Tibial nerve (tissue), 4 donors: ENCODE measurements around the gene NLN. TPM values are rescaled to one million over a fixed set of nuclear protein-coding genes. Genes with fewer than 3 reads are reported as not detected.
"Not testable (repeated sequence)": the region's sequence is repeated elsewhere in the genome, so short reads cannot be mapped to it uniquely, and the experiment has no call there.

Experiments used
- DNase-seq, 2 donors: peaks; one replicate each; pipeline ENCODE4 v3.0.0-alpha.2; 2019; ENCODE audit warnings: low spot score in 2 of 2
- H3K27ac ChIP-seq, 4 donors: fragments of 200-600 bp; sonication (generic) in 3 of 4; one replicate each; pipeline ENCODE4 v1.5.1; 2017 to 2019; ENCODE audit warnings: mild to moderate bottlenecking in 1 of 4
- H3K27me3 ChIP-seq, 2 donors: fragments of 200-600 bp; sonication (generic) in 1 of 2; one replicate each; pipeline versions ENCODE4 v1.5.1 to v1.6.0; 2017 to 2019
- H3K36me3 ChIP-seq, 3 donors: fragments of 200-600 bp; sonication (generic); one replicate each; pipeline ENCODE4 v1.5.1; 2018 to 2019
- H3K4me1 ChIP-seq, 4 donors: fragments of 200-600 bp; sonication (generic) in 3 of 4; one replicate each; pipeline ENCODE4 v1.5.1; 2017 to 2019
- H3K4me3 ChIP-seq, 4 donors: fragments of 200-600 bp; sonication (generic) in 3 of 4; one replicate each; pipeline ENCODE4 v1.5.1; 2017 to 2019; ENCODE audit warnings: mild to moderate bottlenecking in 1 of 4, moderate library complexity in 1 of 4
- H3K9me3 ChIP-seq, 4 donors: fragments of 200-600 bp; sonication (generic) in 3 of 4; one replicate each; pipeline ENCODE4 v1.5.1; 2017 to 2019
- EP300 ChIP-seq, 2 donors: sonication (generic); formaldehyde crosslinking; IDR thresholded peaks; one replicate each; pipeline ENCODE4 v1.6.1; 2017; ENCODE audit warnings: antibody characterized with exemption in 2 of 2, mild to moderate bottlenecking in 1 of 2
- POLR2A ChIP-seq, 2 donors: fragments of 450-650 bp; IDR thresholded peaks; one replicate each; pipeline ENCODE4 v1.6.1; 2017; ENCODE audit warnings: antibody characterized with exemption in 2 of 2, mild to moderate bottlenecking in 2 of 2, moderate library complexity in 2 of 2
- WGBS, 2 donors: methylation state at CpG; one replicate each; pipeline ENCODE4 v1.1.5; 2018; 5-methylcytosine and 5-hydroxymethylcytosine counted together
- total RNA-seq, 4 donors: library from RNA; depleted of rRNA; stranded (reverse); fragments of >200 nt; gene quantifications; one replicate each; pipeline ENCODE4 v1.1.0, GENCODE V29; 2016
- TF ChIP-seq, protein P1 (sequence below), 5 experiments: fragments of 200-600 bp in 3 of 5; fragments of 450-650 bp in 2 of 5; sonication (generic) in 3 of 5; IDR thresholded peaks; one replicate each; pipeline ENCODE4 v1.5.1; 2016 to 2019; ENCODE audit warnings: antibody characterized with exemption in 5 of 5, mild to moderate bottlenecking in 3 of 5, moderate library complexity in 2 of 5

NLN gene
- total RNA-seq, 4 donors from 2014 or later, result 10.9 to 28.6 (median 19.2) TPM

DNA sequence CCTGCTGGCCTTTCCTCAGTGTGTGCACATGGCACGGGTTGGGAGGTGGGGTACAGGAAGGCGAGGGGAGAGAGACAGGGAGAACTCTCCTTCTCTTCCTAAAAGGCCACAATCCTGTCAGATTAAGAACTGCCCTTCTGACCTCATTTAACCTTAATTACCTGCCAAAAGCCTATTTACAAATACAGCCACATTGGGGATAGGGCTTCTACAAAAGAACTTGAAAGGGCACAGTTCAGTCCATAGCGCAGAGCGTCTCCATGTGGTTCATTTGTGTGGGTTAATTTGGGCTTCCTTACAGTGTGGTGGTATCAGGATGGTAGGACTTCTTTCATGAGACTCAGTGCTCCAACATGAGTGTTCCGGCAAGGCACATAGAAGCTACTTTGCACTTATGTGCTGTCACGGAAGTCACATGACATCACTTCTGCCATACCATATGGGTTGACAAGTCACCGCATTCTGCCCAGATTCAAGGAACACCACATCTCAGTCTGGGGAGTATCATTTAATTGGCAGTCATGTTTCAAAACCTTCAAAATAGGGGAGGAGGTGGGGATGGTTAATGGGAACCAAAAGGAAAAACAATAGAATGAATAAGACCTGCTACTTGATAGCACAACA lies 46.8 kb downstream of the NLN start:
- Histone ChIP-seq H3K27ac (no peak overlapping the region), H3K9me3 (peaks cover 0 to 2% (median 0%) of the 10 kb centered on the region in 4 donors), H3K4me1 (no peaks in the 10 kb centered on the region), H3K36me3 (peaks cover 0 to 22% (median 0%) of the 10 kb centered on the region in 3 donors), H3K27me3 (no peaks in the 10 kb centered on the region), H3K4me3 (no peak overlapping the region)
- DNase-seq, result no peak
- WGBS, 2 donors, result 97 to 99% methylated on average over 7 of the region's 7 CpGs
- no peak for TF ChIP-seq EP300 (IDR thresholded peaks at IDR 0.05)
- TF ChIP-seq POLR2A (IDR thresholded peaks at IDR 0.05), result no peak
- TF ChIP-seq, protein P1, sequence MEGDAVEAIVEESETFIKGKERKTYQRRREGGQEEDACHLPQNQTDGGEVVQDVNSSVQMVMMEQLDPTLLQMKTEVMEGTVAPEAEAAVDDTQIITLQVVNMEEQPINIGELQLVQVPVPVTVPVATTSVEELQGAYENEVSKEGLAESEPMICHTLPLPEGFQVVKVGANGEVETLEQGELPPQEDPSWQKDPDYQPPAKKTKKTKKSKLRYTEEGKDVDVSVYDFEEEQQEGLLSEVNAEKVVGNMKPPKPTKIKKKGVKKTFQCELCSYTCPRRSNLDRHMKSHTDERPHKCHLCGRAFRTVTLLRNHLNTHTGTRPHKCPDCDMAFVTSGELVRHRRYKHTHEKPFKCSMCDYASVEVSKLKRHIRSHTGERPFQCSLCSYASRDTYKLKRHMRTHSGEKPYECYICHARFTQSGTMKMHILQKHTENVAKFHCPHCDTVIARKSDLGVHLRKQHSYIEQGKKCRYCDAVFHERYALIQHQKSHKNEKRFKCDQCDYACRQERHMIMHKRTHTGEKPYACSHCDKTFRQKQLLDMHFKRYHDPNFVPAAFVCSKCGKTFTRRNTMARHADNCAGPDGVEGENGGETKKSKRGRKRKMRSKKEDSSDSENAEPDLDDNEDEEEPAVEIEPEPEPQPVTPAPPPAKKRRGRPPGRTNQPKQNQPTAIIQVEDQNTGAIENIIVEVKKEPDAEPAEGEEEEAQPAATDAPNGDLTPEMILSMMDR (IDR thresholded peaks at IDR 0.05), result no peak

DNA sequence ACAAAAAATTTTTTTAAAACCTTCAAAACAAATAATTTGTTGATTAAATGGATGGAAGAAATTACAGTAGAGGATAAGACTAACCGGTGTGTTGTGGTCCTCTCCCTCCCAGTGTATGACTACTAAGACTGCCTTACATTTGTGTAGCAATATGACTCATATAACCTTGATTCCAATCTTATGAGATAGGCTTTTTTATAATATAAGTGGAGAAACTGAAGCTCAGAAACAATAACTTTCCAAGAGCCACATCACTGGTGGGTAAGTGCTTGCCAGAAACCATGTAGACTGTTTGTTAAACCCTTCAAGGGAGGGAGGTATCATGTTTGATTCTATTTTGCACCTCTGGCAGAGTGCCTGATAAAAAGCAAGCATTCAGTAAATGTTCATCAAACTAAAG lies 47.5 kb downstream of the NLN start:
- no peak for DNase-seq
- no peaks in the 10 kb centered on the region for H3K27me3 ChIP-seq
- no peak overlapping the region for H3K4me3 ChIP-seq
- no peak overlapping the region for H3K27ac ChIP-seq
- H3K4me1 ChIP-seq, result no peaks in the 10 kb centered on the region
- H3K9me3 ChIP-seq, result peaks cover 0 to 2% (median 0%) of the 10 kb centered on the region in 4 donors
- 38 to 46% methylated on average over 1 of the region's 1 CpG for WGBS, 2 donors
- peaks cover 0 to 22% (median 0%) of the 10 kb centered on the region in 3 donors for H3K36me3 ChIP-seq
- TF ChIP-seq EP300 (IDR thresholded peaks at IDR 0.05) (no peak), POLR2A (IDR thresholded peaks at IDR 0.05) (no peak)
- TF ChIP-seq, protein P1 (IDR thresholded peaks at IDR 0.05), result no peak

DNA sequence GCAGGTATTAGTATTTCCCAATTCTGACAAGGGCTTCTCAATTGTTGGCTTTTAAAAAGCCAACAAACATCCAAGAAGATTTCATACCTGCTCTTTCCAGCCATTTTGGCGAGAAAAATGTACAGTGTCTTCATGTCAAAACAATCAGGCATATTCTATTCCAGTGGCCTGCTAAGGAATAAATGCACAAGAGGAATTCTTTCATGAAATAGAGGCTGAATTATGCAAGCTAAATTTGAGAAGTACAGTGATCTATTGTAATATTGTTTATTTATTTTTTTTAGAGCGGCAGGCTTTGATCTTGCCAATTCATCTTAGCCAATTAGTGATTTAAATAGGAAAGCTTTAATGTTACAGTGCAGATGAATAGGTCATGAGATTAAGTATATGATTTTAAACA lies 49.3 kb downstream of the NLN start:
- Histone ChIP-seq H3K27me3 (no peaks in the 10 kb centered on the region), H3K4me1 (no peaks in the 10 kb centered on the region), H3K9me3 (peaks cover 0 to 2% (median 0%) of the 10 kb centered on the region in 4 donors), H3K4me3 (no peak overlapping the region), H3K36me3 (peaks cover 0 to 25% (median 0%) of the 10 kb centered on the region in 3 donors), H3K27ac (no peak overlapping the region)
- WGBS, 2 donors, result 38 to 50% methylated on average over 2 of the region's 2 CpGs
- no peak for DNase-seq
- TF ChIP-seq POLR2A (IDR thresholded peaks at IDR 0.05), result no peak

DNA sequence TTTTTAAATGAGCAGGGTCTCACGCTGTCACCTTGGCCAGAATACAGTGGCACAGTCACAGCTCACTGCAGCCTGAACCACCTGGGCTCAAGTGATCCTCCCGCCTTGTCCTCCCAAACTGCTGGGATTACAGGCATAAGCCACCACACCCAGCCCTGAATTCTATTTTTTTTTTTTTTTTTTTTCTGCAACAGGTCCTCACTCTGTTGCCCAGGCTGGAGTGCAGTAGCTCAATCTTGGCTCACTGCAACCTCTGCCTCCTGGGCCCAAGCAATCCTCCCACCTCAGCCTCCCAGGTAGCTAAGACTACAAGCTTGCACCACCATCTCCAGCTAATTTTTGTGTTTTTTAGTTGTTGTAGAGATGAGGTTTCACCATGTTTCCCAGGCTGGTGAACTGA lies 51.0 kb downstream of the NLN start:
- peaks cover 0 to 16% (median 0%) of the 10 kb centered on the region in 3 donors for H3K36me3 ChIP-seq
- H3K4me3 ChIP-seq, H3K4me1 ChIP-seq, H3K9me3 ChIP-seq, DNase-seq, H3K27me3 ChIP-seq, H3K27ac ChIP-seq: not testable (repeated sequence)
- WGBS, 2 donors, result 96 to 98% methylated on average over 2 of the region's 2 CpGs

DNA sequence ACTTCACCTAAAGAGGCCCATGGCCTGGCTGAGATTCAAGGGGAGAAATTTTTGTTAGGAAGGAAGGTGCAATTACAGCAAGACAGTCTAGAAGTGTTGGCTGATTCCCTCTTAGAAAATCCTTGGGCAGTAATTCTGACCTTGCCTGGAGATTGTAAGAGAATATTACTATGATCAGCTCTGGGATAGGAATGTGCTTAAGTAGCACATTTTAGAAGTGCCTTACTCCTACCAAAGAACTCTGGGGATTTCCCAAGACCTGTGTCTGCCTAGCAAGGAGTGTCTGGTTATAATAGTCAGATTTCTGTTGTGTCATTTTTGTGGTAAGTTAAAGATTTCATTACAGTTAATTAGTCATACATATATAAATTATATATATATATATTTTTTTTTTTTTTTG lies 52.3 kb downstream of the NLN start:
- DNase-seq, result no peak
- Histone ChIP-seq H3K27me3 (no peaks in the 10 kb centered on the region), H3K9me3 (no peaks in the 10 kb centered on the region), H3K27ac (no peak overlapping the region), H3K4me1 (no peaks in the 10 kb centered on the region), H3K36me3 (peaks cover 0 to 18% (median 0%) of the 10 kb centered on the region in 3 donors), H3K4me3 (no peak overlapping the region)
- TF ChIP-seq, protein P1 (IDR thresholded peaks at IDR 0.05), result no peak
- TF ChIP-seq POLR2A (IDR thresholded peaks at IDR 0.05) (no peak), EP300 (IDR thresholded peaks at IDR 0.05) (no peak)

DNA sequence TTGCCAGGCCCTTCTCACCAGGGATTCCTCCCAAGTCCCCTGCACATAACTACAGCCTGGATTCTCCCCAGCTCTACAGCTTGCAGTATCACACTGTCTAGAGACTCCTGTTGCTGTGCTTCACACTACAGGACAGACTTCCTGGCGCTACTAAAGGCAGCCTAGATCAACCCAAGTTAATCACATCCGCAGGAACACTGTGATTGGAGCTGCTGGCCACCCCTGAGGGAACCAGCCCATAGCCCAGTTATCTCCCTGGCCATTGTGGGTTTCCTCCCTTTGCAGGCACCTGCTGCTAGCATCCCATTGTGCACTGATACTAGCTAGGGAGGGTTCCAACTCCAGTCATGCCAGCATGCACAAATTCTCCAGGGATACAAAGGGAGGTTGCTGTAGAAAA lies 53.5 kb downstream of the NLN start:
- no peaks in the 10 kb centered on the region for H3K27me3 ChIP-seq
- H3K4me3 ChIP-seq, result no peak overlapping the region
- WGBS, 2 donors, result 100% methylated on average over 2 of the region's 2 CpGs
- no peaks in the 10 kb centered on the region for H3K4me1 ChIP-seq
- TF ChIP-seq EP300 (IDR thresholded peaks at IDR 0.05), result no peak
- TF ChIP-seq, protein P1 (IDR thresholded peaks at IDR 0.05), result no peak
- TF ChIP-seq POLR2A (IDR thresholded peaks at IDR 0.05), result no peak
- no peaks in the 10 kb centered on the region for H3K9me3 ChIP-seq
- DNase-seq, result no peak
- H3K36me3 ChIP-seq, result peaks cover 0 to 30% (median 0%) of the 10 kb centered on the region in 3 donors
- no peak overlapping the region for H3K27ac ChIP-seq
